Raji (cell line): ENCODE results near the gene CGB5.
"Not testable (repeated sequence)": the region's sequence is repeated elsewhere in the genome, so short reads cannot be mapped to it uniquely, and the experiment has no call there.

ENCODE experiments used
- POLR2A ChIP-seq: IDR thresholded peaks from 2 replicates; pipeline ENCODE4 v1.6.1; 2011; ENCODE audit warnings: low read depth, low read length, control low read depth; ENCODE audit not compliant: insufficient read depth

CGB5 gene

GRCh38 chr19:49017666-49018351 is 25.8 kb upstream of the CGB5 start:
- no peak for TF ChIP-seq POLR2A

- TF ChIP-seq POLR2A = no peak
Observed at GRCh38 chr19:49019242-49019932, 24.3 kb upstream of the CGB5 start.

GRCh38 chr19:49020342-49020741 is 23.3 kb upstream of the CGB5 start:
- no peak for TF ChIP-seq POLR2A

GRCh38 chr19:49020931-49021895 is 22.4 kb upstream of the CGB5 start:
- no peak for TF ChIP-seq POLR2A

- TF ChIP-seq POLR2A = no peak
Observed at GRCh38 chr19:49022116-49022515, 21.5 kb upstream of the CGB5 start.

- TF ChIP-seq POLR2A = not testable (repeated sequence)
Observed at GRCh38 chr19:49024233-49024632, 19.4 kb upstream of the CGB5 start, which contains the start of gene CGB3. Gene CGB3 (minus strand): TSS chr19:49024333. CDS start chr19:49023971, 362 bp downstream.

GRCh38 chr19:49031642-49032301 is 11.9 kb upstream of the CGB5 start, which contains the start of gene CGB2:
Gene CGB2 (plus strand): TSS chr19:49031890. CDS start chr19:49032096, 206 bp downstream.
- not testable (repeated sequence) for TF ChIP-seq POLR2A

GRCh38 chr19:49036815-49037214 is 6.8 kb upstream of the CGB5 start, which contains the start of gene CGB1:
Gene CGB1 (minus strand): TSS chr19:49036895. CDS start chr19:49036711, 184 bp downstream.
- not testable (repeated sequence) for TF ChIP-seq POLR2A

- TF ChIP-seq POLR2A = no peak
Observed at GRCh38 chr19:49042177-49042576, 1.5 kb upstream of the CGB5 start.

GRCh38 chr19:49049011-49049410 is 5.4 kb downstream of the CGB5 start, which contains the start of gene CGB8:
Gene CGB8 (minus strand): TSS chr19:49049111. CDS start chr19:49048739, 372 bp downstream.
- not testable (repeated sequence) for TF ChIP-seq POLR2A

- no peak for TF ChIP-seq POLR2A
Observed at GRCh38 chr19:49056101-49056901, 12.7 kb downstream of the CGB5 start.

- no peak for TF ChIP-seq POLR2A
Observed at GRCh38 chr19:49057636-49058234, 14.1 kb downstream of the CGB5 start, which contains the start of gene CGB7. Gene CGB7 (minus strand): TSS chr19:49057749. CDS start chr19:49055375, 2,374 bp downstream.

- no peak for TF ChIP-seq POLR2A
Observed at GRCh38 chr19:49058562-49058961, 14.9 kb downstream of the CGB5 start.
